ENCODE results near the gene SYMPK.
"Not testable (repeated sequence)": the region's sequence is repeated elsewhere in the genome, so short reads cannot be mapped to it uniquely, and the experiment has no call there.

SYMPK gene

DNA sequence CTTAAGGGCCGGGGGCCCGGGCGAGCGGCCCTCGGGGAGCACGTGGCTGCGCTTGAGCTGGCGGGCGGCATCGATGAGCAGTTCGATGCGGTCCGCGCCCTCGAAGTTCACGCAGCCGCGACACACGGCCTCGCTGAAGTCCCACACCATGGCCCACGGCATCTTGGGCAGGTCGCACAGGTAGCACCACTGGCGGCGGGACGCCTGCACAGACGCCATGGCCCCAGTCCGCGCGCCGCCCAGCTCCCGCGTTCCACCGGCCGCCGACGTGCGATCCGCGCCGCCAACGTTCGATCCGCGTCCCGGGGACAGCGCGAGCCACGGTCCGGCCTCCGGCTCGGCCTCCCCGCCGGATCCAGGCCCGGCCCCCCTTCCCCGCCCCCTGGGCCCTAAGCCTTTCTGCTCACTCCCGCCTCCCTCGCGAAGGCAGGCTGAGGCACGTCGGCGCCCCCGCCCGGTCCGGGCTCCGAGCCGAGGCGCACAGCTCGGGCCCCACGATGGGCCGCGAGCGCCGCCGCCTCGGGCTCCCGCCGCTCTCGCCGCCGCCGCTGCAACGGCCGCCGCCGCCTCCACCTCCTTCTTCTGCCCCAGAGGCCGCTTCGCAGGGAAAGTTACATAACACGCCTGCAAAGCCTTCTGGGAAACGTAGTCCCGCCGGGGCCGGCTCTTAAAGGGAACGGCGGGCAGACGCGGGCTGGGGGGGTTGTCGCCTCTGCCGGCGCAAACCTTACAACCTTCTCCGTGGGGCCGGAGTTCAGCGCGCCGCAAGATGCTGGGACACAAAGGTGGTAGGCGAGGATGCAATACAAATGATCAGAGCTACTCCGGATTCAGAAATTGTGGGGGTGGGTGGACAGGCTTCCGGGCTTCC is 22.8 kb upstream of the SYMPK start, which contains the start of gene IRF2BP1:
Gene IRF2BP1, minus strand, starts transcription at position 586 of the 871 bp plus-strand sequence. Its CDS starts 367 bp downstream, at position 219.
- DNase-seq, result peak; percentile 92

DNA sequence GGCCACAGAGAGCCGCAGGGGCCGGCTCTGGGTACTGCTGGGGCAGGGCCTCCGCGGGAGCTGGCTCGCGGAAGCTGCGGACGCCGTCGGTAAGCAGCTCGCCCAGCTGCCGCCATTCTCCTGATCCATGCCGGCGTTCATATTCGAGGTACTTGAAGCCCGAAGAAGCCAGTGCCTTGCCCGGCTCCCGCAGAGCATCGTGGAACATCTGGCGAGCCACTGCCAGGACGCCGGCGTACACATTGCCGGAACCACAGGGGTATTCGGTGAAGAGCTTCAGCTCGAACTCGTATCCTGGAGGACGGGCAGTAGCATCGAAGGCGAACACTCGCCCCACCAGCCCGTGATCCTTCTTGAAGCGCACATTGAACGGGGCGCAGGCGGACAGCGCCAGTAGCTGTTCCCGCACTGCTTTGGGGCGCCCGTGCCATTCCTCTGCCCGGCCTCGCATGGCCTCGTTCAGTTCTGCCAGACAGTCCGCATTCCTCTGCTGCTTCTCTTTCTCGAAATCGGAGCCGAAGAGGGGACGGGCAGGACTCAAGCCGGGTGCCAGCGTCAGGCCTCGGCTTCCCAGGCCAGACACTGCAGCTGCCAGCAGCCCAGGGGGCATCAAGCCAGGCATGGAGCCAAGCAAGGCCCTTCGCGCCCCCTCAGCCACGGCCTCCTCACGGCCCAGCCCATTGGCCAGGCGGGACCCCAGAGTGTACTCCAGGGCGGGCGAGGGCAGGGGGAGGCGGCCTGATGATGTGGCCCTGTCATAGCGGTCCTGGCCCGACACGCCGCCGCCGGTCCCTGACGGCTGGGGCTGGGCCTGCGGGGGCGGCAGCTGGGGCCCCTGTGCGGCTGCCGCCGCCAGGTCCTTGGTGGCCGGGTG is 22.0 kb upstream of the SYMPK start:
- no peak for DNase-seq

DNA sequence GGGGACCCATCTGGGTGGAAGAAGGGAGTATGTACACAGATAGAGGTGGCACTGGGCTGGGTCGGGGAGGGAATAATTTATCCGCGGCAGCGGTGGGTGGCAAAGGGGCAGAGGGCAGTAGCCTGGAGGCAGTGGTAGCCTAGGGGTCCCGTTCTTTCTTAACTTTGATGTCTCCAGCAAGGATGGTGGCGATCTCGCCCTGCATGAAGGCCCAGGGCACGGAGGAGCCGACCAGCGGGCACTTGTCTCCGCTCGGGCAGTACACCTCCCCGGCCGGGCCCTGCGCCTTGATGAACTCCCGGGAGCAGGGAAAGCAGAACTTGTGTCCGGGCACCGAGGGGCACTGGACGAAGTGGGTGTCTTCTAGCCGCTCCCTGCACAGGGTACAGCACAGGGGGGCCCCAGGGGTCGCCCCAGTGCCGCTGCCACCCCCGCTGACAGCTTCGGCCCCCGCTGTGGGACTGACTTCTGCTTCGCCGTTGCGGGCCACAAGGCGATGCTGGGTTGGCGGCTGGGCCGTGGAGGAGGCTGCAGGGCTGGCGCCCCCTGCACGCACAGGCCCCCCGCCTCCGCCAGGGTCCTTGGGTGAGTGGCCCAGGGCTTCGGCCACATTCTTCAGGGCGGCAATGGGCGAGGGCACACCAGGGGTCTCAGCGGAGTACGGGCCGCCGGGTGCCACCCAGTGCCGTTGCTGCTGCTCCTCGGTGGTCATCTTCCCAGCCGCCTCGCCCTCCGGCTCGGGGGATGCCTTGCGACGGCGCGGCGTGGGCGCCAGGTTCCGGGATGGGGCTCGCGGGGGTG is 21.1 kb upstream of the SYMPK start:
- DNase-seq, result no peak

DNA sequence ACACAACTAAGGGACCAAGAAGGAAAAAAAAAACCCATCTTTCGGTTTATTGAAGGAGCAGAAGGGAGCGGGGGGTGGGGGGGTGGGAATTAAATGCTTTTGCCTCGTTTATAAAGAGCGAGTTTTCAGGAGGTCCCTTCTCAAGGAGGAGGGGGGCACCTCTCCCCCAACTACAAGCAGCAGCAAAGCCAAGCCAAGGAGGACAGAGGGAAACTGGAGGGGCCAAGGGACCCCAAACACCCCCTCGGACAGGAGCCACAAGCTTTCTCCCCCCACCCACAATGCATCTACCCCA is 20.6 kb upstream of the SYMPK start:
- no peak for DNase-seq

DNA sequence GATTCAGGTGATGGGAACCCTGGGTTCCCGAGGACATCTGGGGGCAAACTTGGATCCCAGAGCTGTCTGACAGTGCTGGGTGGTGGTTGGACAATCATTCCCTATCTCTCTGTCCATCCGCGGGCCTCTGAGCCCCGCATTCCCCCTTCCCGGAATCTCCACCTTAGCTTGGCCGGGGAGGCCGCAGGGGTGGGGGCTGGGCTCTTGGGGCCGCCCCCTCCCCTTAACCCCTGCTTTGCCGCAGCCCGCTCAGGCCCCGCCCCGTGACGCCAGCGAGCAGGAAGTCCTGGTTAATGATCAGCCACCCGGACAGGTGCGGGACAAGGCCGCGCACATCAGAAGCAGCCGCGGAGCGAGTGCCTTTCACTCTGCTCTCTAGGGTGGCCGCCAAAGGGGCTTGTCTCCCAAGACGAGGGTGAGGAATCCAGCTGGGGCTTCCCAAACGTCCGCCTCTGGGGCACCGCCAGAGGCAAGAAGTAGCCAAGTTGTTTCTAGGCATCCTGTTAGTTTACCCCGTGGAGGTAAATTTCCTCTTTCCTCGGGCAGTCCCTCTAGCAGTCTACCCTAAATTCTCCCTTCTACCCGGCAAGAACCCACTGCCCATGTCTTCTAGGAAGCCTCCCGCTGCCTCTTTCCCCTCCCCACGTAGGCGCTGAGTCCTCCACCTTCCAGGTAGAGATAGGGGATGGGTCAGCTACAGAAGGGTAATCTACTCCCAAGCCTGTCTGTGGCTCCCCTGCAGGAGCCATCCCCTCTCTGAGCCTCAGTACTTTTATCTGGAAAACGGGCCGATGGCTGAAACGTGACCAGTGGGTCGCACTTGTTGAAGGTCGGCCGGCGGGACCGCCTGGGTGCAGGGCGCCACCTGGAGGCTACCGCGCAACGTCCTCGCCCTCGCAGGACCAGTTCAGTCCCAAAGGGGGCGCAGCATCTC is 20.0 kb upstream of the SYMPK start:
- DNase-seq, result peak; percentile 87

DNA sequence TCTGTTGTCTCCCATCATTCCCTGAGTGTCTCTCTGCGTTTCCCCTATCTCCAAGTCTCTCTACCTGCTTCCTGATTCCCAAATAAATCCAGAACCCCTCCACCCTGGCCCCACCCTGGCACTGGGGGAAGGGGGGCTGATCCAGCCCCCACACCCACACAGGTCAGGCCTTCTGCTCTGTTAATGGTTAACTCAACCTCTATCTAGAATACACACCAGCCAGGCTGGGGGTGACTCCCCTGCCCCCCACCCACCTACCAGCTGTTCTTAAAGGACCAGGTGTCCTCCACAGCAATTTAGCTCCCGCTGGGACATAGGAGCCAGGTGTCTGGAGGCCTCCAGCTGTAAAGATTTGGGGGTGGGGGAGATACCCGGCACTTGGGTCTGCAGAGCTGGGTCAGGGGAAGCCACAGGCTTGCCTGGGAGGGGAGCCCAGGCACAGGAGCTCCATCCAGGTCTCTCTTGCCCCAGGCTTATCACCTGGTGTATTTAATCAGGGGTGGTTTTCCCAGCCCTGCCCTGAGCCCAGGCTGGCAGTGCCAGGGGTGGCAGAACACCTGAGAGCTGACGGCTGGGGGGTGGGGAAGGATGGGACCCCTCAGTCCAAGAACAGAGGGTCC is 19.1 kb upstream of the SYMPK start:
- no peak for DNase-seq

DNA sequence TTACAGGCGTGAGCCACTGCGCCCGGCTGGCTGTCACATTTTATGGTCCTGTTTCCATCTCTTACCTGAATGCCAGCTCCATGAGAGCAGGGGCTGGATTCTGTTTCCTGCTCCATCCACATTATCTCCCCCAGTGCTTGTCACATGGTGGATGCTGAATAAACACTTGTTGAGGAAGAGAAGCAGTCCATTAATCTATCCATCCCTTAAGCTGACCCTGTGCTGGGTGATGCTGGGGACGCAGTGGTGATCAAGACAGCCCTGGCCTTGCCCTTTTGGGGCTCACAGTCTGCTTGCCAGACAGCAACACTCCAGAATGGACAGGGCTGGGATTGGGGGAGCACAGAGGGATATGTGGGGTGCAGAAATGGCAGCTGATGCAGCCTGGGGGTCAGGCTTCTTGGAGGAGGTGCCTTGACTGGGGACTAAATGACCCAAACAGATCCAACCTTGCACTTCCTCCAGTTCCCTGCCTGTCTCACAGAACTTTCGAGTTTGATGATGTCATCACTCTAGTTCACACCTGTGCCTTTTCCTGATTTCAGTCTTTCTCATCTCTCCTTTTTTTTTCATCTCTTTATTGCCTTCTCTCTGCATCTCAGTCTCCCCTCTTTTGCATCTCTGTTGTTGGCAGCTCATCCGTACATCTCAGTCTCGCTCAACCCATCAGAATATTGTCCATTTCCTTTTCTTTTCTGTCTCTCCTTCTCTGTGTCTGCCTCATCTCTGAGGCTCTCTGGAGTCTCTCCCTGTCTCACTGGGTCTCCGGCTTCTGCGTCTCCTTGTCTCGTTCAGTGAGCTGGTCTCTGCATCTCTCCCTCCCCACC is 18.3 kb upstream of the SYMPK start:
- DNase-seq, result no peak

- DNase-seq, result no peak
Observed at GRCh38 chr19:45879971-45880370, 17.0 kb upstream of the SYMPK start.

DNA sequence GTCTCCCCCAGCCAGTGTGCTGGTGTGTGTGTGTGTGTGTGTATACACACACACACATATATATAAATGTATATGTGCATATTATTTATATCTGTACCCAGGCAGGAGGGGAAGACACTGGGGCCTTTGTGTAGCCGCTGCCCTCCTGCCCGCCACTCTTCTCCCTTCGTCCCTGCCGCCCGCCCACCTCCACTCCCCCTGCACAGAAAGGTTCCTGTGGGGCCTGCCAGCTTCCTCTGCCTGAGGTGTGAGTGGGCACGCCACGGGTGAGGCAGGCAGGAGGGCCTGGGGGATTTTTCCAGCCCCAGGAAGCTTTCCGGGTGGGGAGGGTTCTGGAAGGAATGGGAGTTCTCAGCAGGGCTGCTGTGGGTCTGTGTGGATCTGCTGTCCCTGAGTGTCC is 16.1 kb upstream of the SYMPK start:
- no peak for DNase-seq

DNA sequence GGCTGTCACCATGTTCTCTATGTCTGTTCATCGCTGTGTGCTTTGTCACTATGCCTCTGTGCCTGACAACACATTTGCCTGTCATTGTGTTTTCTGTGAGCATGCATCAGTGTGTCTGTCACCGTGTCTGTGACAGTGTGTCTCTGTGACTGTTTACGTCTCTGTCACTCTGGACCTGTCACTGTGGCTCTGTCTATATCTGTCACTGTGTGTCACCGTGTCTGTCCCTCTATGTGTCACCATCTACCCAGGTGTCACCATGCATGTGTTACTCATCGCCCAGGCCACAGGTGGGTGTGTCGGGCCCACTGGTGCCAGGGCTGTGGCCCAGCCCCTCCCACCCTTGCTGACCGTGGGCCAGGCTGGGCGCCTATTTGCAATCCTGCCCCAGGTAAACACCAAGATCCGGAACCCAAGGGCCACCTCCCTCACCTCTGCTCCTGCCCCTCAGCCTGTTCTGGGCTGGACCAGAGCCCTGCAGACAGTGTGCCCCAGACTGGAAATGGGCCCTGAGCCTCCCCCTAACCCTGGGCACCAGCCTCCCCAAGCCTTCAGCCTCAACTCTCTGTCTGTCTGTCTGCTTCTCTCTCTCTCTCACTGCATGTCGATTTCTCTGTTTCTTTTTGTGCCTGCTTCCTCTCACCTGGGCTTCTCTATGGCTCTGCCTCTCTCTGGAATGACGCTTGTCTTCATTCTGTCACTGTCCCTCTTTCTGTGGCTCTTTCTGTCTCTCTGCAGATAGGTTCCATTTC is 15.3 kb upstream of the SYMPK start:
- no peak for DNase-seq

DNA sequence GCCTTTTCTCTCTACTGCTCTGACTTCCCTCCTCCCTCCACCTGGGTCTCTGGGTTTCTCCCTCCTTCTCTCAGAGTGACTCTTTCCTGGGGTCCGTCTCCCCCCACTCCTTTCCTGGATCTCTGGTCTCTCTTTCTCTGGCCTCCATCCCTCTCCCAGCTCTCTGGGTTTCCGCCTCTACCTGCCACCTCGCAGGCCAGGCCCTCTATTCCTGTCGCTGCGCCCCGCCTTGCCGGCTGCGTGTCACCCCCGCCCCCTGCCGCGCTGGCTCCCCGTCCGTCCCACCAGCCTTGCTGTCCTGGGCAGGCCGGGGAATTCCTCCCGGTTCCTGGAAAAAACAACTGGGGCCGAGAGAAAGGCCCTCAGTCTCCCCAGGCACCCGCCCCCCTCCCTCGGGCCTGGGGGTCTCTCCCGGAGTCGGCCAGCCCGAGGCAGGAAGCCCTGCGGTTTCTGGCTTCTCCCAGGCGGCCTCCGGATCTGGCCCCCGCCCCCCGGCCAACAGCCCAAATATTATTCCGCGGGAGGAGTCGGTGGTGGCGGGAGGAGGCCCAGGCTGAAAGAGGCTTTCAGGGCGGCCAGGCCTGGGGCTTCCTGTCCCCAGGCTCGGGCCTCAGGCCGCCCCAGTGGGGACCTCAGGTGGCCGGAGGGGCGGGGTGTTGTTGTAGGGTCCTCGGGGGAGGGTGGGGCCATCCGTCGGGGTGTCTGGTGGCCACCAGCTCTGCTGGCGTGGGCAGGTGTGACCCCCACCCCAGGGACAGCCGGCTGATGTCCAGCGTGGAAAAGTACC is 13.7 kb upstream of the SYMPK start:
- DNase-seq, result no peak

GRCh38 chr19:45876161-45876410 is 13.1 kb upstream of the SYMPK start:
- no peak for DNase-seq

DNA sequence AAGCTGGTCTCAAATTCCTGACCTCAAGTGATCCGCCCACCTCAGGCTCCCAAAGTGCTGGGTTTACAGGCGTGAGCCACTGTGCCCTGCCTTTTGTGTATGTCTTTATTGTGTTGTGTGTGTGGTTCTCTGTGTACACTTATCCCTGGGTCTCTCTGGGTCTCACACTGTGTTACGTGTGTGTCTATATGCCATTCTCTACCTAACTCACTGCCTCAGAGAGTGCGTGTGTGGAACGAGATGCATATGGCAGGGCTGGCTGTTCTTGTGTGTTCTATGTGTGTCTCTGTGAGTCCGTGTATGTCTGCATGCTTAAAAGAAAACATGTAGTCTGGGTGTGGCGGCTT is 11.6 kb upstream of the SYMPK start:
- DNase-seq, result no peak

- DNase-seq, result no peak
Observed at GRCh38 chr19:45873219-45873772, 10.3 kb upstream of the SYMPK start.

- DNase-seq, result no peak
Observed at GRCh38 chr19:45872095-45872919, 9.4 kb upstream of the SYMPK start.

GRCh38 chr19:45870798-45871197 is 7.9 kb upstream of the SYMPK start:
- DNase-seq, result no peak

GRCh38 chr19:45867241-45867640 is 4.3 kb upstream of the SYMPK start:
- not testable (repeated sequence) for DNase-seq
